PC-9 (cell line): Measurements from ENCODE around the gene SLC6A19.

Experiments used
- EZH2 ChIP-seq: fragments of 200-600 bp; sonication (generic); IDR thresholded peaks from 2 replicates; pipeline ENCODE4 v1.8.0; 2017; ENCODE audit warnings: antibody characterized with exemption, low read depth
- TF ChIP-seq, protein P1 (sequence below): fragments of 200-600 bp; sonication (generic); conservative IDR thresholded peaks from 2 replicates; pipeline ENCODE4 v1.6.1; 2017; ENCODE audit warnings: mixed run types, antibody characterized with exemption, mild to moderate bottlenecking, moderate library complexity

DNA sequence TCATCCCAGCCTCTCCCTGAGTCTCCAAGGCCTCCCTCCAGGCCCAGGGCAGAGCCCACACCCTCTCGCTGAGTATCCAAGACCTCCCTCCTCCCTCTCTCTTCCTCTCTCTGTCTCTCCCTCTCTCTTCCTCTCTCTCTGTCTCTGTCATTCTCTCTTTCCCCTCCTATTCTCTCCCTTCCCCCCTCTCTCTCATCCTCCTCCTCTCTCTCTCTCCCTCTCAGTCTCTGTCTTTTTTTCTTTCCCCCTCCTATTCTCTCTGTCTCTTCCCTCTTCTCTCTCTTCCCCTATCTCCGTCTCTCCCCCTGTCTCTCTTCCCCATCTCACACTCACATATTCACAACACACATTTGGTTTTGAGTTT is 8.1 kb downstream of the SLC6A19 start:
- TF ChIP-seq, protein P1, sequence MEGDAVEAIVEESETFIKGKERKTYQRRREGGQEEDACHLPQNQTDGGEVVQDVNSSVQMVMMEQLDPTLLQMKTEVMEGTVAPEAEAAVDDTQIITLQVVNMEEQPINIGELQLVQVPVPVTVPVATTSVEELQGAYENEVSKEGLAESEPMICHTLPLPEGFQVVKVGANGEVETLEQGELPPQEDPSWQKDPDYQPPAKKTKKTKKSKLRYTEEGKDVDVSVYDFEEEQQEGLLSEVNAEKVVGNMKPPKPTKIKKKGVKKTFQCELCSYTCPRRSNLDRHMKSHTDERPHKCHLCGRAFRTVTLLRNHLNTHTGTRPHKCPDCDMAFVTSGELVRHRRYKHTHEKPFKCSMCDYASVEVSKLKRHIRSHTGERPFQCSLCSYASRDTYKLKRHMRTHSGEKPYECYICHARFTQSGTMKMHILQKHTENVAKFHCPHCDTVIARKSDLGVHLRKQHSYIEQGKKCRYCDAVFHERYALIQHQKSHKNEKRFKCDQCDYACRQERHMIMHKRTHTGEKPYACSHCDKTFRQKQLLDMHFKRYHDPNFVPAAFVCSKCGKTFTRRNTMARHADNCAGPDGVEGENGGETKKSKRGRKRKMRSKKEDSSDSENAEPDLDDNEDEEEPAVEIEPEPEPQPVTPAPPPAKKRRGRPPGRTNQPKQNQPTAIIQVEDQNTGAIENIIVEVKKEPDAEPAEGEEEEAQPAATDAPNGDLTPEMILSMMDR: no peak
- TF ChIP-seq EZH2: no peak
